Hippocampal formation (tissue), 2 donors: Measurements from ENCODE around the gene SYCE1.
"Not testable (repeated sequence)": the region's sequence is repeated elsewhere in the genome, so short reads cannot be mapped to it uniquely, and the experiment has no call there.

ENCODE experiments used
- DNase-seq, 2 donors: peaks; one replicate each; lab custom pipeline; 2025; lab: John Stamatoyannopoulos, UW

Gene SYCE1, protein sequence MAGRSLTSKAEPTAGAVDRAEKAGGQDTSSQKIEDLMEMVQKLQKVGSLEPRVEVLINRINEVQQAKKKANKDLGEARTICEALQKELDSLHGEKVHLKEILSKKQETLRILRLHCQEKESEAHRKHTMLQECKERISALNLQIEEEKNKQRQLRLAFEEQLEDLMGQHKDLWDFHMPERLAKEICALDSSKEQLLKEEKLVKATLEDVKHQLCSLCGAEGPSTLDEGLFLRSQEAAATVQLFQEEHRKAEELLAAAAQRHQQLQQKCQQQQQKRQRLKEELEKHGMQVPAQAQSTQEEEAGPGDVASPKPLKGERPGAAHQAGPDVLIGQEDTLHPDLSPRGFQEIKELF

DNA sequence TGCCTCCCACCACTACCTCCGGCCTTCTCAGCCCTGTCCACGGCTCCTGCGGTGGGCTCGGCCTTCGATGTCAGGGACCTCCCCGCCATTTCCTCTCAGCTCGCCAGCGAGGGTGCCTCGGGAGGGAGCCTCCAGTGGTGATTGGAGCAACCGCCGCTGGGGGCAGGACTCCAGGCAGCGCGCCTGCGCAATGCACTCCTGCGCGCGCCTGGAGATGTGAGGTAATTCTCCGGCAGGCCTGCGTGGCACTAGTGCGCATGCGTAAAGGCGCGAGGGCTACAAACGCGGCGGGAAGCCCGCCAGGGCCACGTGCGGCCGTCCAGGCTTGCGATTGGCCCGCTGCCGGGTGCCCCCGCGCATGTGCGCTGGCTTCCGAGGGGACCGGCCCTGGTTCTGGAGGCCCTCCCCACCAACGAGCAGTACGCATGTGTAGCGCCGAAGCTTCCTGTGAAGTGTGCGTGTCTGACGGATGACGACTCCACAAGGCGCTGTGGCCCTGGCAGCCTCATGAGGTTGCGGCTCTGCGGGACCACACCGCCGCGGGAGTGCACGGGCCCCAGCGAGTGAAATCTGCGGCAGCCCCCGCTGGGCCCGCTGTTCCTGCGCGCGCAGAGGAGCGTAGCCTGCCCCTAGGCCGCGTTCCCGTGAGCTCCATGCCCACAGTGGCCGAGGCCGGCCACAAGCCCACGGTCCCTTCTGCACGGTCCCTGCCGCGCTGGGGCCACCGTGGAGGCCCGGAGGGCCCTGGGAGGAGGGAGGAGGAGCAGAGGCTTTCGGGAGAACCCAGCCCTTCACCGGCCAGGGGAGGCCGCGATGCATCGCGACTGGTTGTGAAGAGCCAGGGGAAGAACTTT is at the start of gene SYCE1:
SYCE1 (minus strand) TSS at position 143 of the 854 bp plus-strand sequence; CDS start at position 89, 54 bp downstream.
- no peak for DNase-seq

DNA sequence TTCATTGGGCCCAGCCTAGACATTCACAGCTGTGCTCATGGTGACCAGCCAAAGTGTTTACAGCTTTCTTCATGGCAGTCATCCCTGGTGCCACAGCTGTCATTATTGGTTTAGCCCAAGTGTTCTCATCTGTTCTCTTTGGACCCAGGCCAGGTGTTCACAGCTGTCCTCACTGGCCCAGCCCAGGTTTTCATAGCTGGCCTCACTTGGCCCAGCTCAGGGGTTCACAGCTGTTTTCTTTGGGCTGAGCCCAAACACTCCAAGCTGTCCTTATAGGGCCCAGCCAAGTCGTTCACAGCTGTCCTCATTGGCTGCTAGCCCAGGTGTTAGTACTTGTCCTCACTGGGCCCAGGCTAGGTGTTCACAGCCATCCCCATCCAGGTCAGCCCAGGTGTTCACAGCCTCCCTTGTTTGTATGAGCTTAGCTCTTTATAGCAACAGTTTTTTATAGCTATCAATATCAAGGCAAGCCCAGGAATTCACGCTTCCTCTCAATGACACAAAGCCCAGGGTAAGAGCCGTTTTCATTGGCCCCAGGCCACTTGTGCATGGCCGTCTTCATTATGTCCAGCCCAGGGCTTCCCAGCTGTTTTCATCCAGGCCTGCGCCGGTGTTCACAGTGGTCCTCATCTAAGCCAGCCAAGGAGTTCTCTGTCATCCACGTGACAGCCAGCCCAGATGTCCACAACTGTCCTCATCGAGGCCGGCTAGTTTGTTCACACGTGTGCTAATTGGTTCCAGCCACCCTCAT is 49.6 kb upstream of the SYCE1 start:
- DNase-seq: no peak

DNA sequence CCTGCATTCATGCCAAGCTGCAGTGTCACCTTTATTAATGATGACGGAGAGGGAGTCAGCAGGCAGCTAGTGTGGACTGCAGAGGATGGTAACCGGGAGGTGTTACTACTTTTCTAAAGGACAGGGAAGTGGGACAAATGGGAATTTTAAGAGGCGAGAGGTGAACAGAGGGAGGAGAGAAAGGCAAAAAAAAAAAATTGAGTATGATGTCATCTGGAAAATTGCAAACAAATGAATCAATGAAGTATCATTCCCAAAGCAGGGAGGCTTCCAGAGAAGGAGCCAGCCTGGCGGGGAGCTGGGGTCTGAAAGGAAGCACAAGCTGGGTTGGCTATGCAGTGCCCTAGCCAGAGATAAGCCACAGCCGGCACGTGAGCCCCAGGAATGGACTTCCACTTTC is 48.3 kb upstream of the SYCE1 start:
- DNase-seq: no peak

DNA sequence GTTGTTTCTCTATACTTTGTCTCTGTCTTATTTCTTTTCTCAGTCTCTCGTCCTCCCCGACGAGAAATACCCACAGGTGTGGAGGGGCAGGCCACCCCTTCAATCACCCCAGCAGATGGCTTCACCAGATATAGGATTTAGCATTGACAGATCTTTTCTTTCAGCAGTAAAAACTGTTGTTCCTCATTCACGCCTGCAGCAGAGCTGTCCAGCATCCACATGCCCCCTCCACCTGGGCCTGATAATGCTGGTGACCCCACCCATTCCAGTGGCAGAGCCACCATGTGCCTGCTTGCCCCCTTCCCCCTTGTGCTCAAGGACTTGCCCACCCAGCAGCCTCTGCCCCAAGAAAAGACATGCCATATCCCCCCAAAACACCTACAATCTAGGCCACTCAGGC is 45.7 kb upstream of the SYCE1 start:
- no peak for DNase-seq

DNA sequence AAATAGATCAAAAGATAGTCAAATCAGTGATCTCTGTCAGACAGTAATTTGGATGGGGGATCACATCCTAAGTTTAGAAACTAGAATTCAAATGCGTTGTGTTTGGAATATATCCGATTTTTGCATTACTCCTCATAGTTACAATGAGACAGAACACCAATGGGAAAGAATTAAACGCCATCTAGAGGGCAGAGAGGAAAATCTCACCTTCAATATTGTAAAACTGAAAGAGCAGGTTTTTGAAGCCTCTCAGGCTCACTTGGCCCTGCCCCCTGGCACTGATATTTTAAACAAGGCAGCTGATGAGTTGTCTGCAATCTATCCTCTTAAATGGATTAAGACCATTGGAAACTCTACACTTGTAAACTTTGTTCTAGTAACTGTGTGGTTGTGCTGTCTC is 43.5 kb upstream of the SYCE1 start:
- DNase-seq: peak in 1 of 2 donors; percentile 47

DNA sequence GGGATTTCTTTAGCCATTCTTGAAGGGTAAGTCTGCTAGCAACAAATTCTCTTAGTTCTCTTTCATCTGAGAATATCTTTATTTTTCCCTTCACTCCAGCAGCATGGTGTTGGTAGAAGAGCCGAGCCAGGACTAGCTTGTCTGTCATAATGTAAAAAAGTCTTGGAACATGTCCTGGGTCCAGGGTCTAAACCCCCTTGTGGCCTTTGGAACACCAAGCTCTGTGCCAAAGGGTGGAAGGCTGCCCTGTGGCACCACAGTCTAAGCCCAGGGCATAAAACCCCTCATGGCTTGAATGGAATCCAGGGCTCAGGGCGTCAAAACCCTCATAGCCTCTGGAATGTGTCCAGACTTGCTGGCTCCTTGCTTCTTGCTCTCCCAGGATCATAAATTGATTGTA is 38.1 kb upstream of the SYCE1 start:
- DNase-seq: not testable (repeated sequence)

DNA sequence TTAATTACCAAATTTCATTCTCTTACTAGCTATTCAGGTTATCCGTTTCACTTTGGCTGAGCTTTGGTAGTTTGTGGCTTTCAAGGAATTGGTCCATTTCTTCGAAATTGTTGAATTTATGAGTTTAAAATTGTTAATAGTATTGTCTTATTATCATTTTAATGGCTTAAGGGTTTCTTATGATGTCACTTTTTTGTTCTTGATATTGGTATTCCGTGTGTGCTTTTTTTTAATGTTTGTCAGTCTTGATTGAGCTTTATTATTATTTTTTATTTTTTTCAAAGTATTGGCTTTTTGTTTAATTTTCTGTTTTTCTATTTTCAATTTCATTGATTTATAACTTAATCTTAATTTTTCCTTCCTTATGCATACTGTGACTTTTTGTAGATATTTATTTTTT is 35.3 kb upstream of the SYCE1 start:
- DNase-seq: no peak

DNA sequence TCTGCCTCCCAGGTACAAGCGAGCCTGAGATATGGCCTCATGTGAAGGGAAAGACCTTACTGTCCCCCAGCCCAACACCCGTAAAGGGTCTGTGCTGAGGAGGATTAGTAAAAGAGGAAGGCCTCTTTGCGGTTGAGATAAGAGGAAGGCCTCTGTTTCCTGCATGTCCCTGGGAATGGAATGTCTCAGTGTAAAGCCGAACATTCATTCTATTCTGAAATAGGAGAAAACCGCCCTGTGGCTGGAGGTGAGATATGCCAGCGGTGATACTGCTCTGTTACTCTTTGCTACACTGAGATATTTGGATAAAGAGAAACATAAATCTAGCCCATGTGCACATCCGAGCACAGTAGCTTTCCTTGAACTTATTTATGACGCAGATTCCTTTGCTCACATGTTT is 34.5 kb upstream of the SYCE1 start:
- not testable (repeated sequence) for DNase-seq

DNA sequence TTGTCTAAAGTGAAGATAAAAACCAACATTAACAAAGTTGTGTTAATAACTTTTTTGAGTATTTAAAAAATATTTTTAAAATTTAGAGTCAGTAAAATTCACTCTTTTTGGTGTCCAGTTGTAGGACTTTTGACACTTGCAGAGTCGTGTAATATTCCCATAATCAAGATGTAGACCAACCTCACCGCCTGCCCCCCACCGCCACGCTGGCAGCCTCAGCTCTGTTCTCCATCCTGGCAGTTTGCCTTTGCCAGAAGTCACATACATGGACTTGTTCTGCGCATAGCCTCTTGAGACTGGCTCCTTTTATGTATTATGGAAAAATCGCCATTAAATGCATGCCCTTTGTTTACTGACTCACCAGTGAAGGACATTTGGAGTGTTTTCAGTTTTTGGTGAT is 27.3 kb upstream of the SYCE1 start:
- no peak for DNase-seq

DNA sequence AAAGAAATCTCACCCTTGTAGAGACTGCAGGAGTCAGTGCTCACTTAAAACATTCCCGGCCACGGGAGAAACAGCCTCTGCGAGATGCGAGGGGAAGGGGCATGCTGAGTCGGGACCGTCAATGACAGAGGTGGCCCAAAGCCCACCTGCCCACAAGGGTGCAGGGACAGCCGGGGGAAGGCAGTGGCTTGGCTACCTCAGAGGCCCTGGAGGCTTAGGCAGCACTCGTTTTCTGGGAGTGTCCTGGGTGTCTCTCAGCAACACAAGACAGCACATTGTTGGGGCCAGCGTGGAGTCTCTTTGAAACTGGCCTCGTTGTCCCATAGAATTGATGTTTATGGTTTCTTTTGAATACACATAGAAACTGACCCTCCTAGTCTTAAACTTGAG is 25.6 kb upstream of the SYCE1 start:
- no peak for DNase-seq

DNA sequence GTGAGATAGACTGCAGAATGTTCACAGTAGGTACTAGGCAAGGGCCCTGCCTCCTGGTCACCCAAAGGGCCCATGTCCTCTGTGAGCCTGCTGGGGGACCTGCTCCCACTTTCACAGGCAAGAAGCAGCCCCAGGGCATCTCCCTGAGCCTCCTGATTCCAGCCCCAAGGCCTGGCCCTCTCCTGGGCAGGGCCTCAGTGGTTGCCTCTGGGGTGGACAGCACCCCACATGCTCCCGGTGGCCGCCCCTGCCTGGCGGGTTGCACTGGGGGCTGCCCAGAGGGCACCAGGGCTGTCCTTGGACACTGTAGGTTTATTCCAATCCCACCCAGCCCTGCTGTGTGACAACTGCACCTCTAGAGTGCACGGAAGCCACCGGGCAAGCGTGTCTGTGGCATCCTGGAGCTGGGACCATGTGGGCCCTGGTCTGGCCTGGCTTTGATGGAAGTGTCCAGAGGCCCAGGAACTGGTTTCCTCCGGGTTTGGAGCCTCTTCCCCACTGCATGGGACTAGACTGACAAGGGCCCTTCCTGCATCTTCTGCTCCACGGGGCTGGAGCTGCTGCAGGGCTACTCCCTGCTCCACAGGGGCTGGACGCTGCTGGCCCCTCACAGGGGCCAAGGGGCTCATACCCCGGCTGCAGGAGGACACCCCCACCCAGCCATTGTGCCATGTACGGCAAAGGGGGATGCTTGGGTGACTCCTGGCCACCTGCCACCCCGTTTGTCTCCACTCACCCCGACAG is 25.0 kb upstream of the SYCE1 start:
- DNase-seq: no peak

DNA sequence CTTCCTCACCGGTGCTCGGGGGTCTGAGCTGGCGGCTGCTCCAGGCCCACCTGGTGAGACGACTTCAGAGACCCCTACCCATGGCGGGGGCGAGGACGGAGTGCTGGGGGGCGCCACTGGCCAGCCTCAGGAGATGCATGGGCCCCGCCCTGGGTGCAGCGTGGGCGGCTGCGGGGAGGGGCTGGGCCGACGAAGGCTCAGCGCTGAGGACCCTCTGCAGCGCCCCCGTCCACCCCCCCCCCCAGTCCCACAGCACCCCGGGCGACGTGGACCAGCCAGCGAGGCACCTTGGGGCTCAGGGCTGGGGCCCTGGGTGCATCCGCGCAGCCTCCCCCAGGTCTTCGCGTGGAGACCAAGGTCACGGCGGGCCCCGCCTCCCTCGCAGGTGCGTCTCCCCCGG is 11.7 kb upstream of the SYCE1 start:
- DNase-seq: not testable (repeated sequence)

DNA sequence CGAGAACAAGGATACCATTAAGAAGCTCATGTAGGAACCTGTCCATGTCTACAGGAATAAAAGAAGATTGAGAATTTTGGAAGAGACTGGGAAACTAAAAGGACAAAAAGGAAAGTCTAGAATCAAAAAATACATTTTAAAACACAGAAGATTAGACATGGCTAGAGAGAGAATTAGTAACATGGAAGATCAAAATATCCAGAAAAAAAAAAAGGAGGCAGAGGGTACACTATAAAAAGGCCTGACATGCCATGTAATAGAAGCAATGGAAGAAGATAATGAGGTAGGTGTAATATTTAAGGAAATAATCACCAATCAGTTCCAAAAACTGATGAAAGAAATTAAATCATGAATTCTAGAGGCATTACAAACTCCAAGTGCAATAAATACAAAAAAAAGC is 8.1 kb upstream of the SYCE1 start:
- DNase-seq: not testable (repeated sequence)

DNA sequence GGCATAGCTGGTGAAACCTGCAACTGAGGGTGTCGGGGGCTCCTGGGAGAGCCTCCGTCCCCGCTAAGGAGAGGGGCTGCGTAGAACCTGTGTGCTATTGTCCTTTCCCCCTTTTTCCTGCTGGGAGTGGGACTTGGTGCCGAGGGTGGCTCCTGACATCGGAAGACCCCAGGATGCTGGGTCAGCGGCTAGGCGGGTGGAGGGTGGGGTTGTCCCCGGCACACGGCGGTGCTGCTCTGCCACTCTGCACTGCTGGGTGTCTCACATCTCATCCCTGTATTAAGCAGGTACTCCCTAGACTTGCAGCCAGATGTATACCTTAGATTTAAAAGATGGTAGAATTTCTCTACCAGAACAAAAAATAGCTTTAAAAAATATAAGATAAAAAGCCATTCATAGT is 6.7 kb upstream of the SYCE1 start:
- not testable (repeated sequence) for DNase-seq

DNA sequence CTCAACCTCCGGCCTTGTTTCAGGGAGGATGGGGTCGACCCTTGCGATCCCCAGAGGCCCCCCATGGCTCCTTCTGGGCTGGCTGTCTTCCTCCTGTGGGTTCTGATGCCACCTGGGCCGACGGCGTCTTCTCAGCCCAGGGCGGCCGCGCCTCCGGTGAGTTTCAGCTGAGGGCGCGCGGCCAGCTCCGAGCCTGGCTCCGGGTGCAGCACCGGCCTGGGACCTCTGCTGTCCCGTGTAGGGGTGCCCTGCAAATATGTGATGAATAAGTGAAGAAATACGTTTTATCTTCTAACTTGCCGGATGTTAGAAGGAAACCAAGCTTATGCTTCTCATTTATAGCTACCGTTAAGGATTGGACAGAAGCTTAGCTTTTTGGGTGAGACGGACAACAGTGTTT is 4.4 kb upstream of the SYCE1 start:
- DNase-seq: not testable (repeated sequence)

DNA sequence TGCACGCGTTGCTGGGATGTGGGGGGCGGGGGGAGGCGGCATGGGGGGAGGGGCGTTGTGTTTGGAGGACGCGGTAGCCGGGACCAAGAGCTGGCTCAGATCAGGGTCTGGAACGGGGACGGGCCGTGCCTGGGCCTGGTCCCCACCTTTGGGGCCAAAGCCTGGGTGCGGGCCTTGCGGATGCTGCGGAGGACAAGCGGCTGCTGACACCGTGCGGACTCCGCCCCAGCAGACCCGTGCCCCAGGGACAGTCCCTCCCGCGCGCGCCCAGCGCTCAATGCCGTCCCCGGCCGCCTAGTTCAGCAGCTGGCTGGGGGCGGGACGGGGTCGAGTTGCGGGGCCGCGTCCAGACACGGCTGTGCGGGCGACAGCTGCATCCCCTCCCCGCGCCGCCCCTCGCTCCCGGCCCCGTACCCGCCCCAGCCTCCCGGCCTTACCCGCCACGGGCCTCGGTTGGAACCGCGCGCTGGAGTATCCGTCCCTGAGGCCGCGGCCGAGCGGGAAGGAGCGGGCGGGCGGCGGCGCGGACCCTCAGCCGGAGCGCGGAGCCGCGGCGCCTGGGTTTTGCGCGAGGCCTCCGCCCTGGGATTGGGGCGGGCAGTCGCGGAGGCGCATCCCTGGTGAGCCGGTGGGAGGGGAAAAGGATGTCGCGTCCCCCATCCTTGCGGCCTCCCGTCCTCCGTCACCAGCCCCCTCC is 3.6 kb upstream of the SYCE1 start:
- not testable (repeated sequence) for DNase-seq

DNA sequence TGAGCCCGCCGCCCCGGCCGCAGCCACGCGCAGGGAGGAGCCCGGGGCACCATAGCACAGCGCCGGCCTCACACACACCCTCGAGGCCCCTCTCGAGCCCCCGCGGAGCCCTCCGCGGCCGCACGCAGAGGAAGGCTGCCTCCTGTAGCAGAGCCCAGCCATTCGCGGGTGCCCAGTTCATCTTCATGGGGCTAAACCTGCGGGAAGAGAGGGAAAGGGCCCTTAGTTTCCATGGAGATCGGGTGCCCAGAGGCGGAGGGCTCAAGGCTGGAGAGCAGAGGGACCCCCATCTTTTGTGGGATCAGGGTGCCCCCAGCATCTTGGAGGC is 2.9 kb upstream of the SYCE1 start:
- DNase-seq: no peak

DNA sequence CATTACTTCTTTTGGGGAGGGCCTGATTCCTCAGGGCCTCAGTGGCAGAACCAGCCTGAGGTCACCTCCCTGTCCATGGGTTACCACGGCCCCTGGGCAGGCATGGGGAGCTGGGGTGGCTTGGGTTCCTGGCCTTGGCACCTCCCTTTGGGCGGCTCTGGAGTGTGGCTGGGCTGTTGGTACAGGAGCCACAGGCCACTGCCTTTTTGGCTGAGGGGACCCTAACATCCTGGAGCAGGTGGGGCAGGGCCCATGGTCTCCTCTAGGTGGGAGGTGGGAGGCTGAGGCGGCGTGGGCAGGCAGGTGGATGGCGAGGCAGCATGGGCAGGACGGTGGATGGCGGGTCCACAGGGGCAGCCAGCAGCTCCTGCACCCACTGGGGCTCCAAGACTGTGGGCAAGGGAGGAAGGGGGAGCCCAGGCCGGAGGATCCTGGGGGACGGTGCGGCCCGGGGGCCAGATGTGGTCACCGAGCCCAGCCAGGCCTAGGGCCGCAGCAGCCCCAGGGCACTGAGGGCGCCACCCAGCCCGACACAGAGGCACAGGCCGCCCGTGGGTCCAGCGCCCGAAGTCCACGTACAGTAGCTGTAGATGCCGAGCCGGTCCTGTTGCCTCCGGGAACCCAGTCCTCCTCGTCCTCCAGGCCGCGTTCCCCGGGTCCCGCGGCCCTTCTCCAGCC is 2.4 kb upstream of the SYCE1 start:
- DNase-seq: no peak

DNA sequence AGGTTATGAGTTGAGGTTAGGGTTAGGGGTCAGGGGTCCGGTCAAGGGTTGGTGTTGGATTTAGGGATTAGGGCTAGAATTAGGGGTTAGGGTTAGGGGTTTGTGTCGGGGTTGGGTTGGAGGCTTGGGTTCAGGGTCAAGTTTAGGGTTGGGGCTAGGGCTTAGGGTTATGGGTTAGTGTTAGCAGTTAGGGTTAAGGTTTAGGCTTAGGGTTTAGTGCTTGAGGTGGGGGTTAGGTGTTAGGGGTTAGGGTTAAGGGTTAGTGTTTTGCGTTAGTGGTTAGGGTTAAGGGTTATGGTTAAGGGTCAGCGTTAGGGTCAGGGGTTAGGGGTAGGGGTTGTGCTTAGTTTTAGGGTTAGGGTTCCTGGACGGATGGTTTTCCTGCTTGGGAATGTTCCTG is 1.7 kb upstream of the SYCE1 start:
- no peak for DNase-seq

DNA sequence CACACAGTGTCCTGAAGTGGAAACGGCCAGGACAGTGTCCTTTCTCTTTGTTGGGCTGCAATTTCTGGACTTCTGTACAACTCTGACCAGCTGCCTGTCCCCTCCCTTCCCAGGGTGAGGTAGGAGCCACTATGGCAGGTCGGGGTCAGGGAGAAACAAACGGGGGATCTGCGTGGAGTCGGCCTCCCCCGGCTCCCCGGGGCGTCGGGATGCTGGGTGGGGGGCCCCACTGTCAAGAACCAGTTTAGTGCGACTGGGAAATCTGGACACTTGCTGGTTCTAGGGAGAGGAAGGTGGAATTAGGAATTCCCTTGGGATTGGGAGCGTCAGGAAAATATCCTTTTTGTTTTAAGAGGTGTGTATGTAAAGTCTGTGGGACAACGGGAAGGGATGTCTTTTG is 567 bp downstream of the SYCE1 start:
- DNase-seq: no peak

DNA sequence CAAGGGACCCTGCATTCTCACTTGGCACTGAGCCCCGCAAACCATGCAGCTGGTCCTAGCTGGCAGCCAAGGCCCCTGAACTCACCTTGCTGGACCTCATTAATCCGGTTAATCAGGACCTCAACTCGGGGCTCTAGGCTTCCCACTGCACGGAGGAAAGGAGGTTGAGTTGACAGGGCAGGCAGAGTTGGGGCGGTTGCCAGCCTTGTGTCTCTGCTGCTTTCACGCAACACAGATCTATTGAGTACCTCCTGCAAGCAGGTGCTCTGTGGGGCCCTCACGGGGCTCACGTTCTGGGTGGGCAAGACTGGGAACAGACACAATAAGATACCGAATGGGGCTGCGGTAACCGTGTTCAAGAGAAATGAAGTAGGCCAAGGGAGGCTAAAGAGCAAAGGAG is 6.2 kb downstream of the SYCE1 start:
- no peak for DNase-seq
